HCT116 (cell line): Measurements from ENCODE around the gene ACAN. TPM values are rescaled to one million over a fixed set of nuclear protein-coding genes. Genes with fewer than 3 reads are reported as not detected.

Source experiments
- ATAC-seq: fragments of 200-7000 bp; cut with Tn5 transposase; 2 replicates; pipeline ENCODE4 v1.9.1; 2020; ENCODE audit warnings: mild to moderate bottlenecking, moderate library complexity
- BruUV-seq: library from RNA; stranded (reverse); fragments of 400-500 nt; replicated peaks from 2 replicates; lab custom pipeline; 2021; lab: Mats Ljungman, UMichigan
- CTCF ChIA-PET: fragments of 300-600 bp; sonication (Branson Sonifier 250); formaldehyde crosslinking; loops from one replicate; lab custom pipeline; 2021; ENCODE audit warnings: antibody characterized with exemption; lab: Charles Lee
- POLR2A ChIA-PET: fragments of 300-600, 350-600 bp; sonication (Branson Sonifier 250); formaldehyde crosslinking; loops from one replicate; lab custom pipeline; 2021; ENCODE audit warnings: antibody characterized with exemption; lab: Charles Lee
- RAD21 ChIA-PET, 2 experiments: fragments of 300-600 bp; sonication (Branson Sonifier 250); formaldehyde crosslinking; loops; one replicate each; lab custom pipeline; 2023; ENCODE audit warnings: low total read pairs in 2 of 2; ENCODE audit not compliant: uncharacterized antibody in 2 of 2, unreplicated experiment in 2 of 2, low non-redundant PET in 1 of 2; lab: Charles Lee
- DNase-seq: peaks from one replicate; pipeline ENCODE4 v3.0.0-alpha.2; 2010; ENCODE audit warnings: low read depth, low spot score
- H2AFZ ChIP-seq: fragments of 200-600 bp; shearing (Covaris generic), sonication (generic); 2 replicates; pipeline ENCODE4 v1.6.1; 2017; ENCODE audit warnings: low read depth, mixed run types, mixed read lengths, antibody characterized with exemption, low read length; ENCODE audit not compliant: poor library complexity, severe bottlenecking
- H3K27ac ChIP-seq: 2 replicates; pipeline ENCODE4 v1.5.1; 2012; ENCODE audit warnings: low read depth, low read length
- H3K27me3 ChIP-seq: fragments of 200-600 bp; sonication (generic); 2 replicates; pipeline ENCODE4 v1.6.1; 2016; ENCODE audit warnings: mixed run types, low read length, mixed read lengths; ENCODE audit not compliant: insufficient read depth
- H3K36me3 ChIP-seq, 2 experiments: fragments of 200-500 bp in 1 of 2; fragments of 200-600 bp in 1 of 2; sonication (Bioruptor generic) in 1 of 2; sonication (generic) in 1 of 2; 2 replicates each; pipeline versions ENCODE4 v1.5.1 to v1.6.1; 2014 to 2016; ENCODE audit warnings: low read length in 2 of 2, inconsistent platforms in 1 of 2, mixed read lengths in 1 of 2, mixed run types in 1 of 2; ENCODE audit not compliant: insufficient read depth in 2 of 2, control insufficient read depth in 1 of 2
- H3K4me1 ChIP-seq, 2 experiments: fragments of 200-600 bp in 1 of 2; sonication (generic) in 1 of 2; 2 replicates each; pipeline versions ENCODE4 v1.5.1 to v1.6.1; 2012 to 2017; ENCODE audit warnings: low read length in 2 of 2, inconsistent platforms in 1 of 2, mild to moderate bottlenecking in 1 of 2, mixed read lengths in 1 of 2, mixed run types in 1 of 2, moderate library complexity in 1 of 2; ENCODE audit not compliant: insufficient read depth in 2 of 2, control insufficient read depth in 1 of 2
- H3K4me2 ChIP-seq: fragments of 200-600 bp; sonication (generic); 2 replicates; pipeline ENCODE4 v1.6.1; 2017; ENCODE audit warnings: mixed run types, low read length, mixed read lengths
- H3K4me3 ChIP-seq, 2 experiments: fragments of 200-600 bp in 1 of 2; sonication (generic) in 1 of 2; replicated peaks in 1 of 2; 2 replicates each; pipeline ENCODE4 v1.5.1; 2011 to 2016; ENCODE audit warnings: low read length in 2 of 2, control low read depth in 1 of 2, low read depth in 1 of 2, mild to moderate bottlenecking in 1 of 2, mixed read lengths in 1 of 2, mixed run types in 1 of 2
- H3K79me2 ChIP-seq: fragments of 200-600 bp; sonication (generic); 2 replicates; pipeline ENCODE4 v1.6.1; 2017; ENCODE audit warnings: mild to moderate bottlenecking, mixed run types, low read length, moderate library complexity, mixed read lengths; ENCODE audit not compliant: insufficient read depth
- H3K9ac ChIP-seq: fragments of 200-600 bp; sonication (generic); 2 replicates; pipeline ENCODE4 v1.6.1; 2016; ENCODE audit warnings: low read length, mixed read lengths
- H3K9me2 ChIP-seq: fragments of 200-600 bp; sonication (generic), shearing (Covaris generic); 2 replicates; pipeline ENCODE4 v1.6.1; 2017; ENCODE audit warnings: mixed run types, mild to moderate bottlenecking, moderate library complexity; ENCODE audit not compliant: insufficient read depth
- H3K9me3 ChIP-seq, 2 experiments: fragments of 200-500 bp in 1 of 2; fragments of 200-600 bp in 1 of 2; sonication (Bioruptor generic) in 1 of 2; sonication (generic) in 1 of 2; 2 replicates each; pipeline ENCODE4 v1.6.1; 2014 to 2017; ENCODE audit warnings: low read length in 2 of 2, mixed read lengths in 2 of 2, inconsistent platforms in 1 of 2, low read depth in 1 of 2, mild to moderate bottlenecking in 1 of 2, mixed run types in 1 of 2, moderate library complexity in 1 of 2; ENCODE audit not compliant: control insufficient read depth in 1 of 2, insufficient read depth in 1 of 2
- H4K20me1 ChIP-seq: fragments of 200-600 bp; sonication (generic), shearing (Covaris generic); 2 replicates; pipeline ENCODE4 v1.6.1; 2017; ENCODE audit warnings: mixed run types, mild to moderate bottlenecking, moderate library complexity; ENCODE audit not compliant: insufficient read depth
- CBX3 ChIP-seq: IDR thresholded peaks from 2 replicates; pipeline ENCODE4 v1.6.1; 2012; ENCODE audit warnings: low read depth
- CTCF ChIP-seq, 3 experiments: fragments of 200-600 bp in 1 of 3; sonication (generic) in 1 of 3; IDR thresholded peaks in 2 of 3; conservative IDR thresholded peaks in 1 of 3; 2 replicates each; pipeline ENCODE4 v1.5.1; 2012 to 2017; ENCODE audit warnings: low read depth in 2 of 3, low read length in 2 of 3, antibody characterized with exemption in 1 of 3, borderline replicate concordance in 1 of 3, control low read depth in 1 of 3, mild to moderate bottlenecking in 1 of 3, mixed read lengths in 1 of 3, mixed run types in 1 of 3, moderate library complexity in 1 of 3; ENCODE audit not compliant: insufficient read depth in 1 of 3
- ELF1 ChIP-seq: IDR thresholded peaks from 2 replicates; pipeline ENCODE4 v1.6.1; 2012; ENCODE audit warnings: low read depth, borderline replicate concordance
- EZH2phosphoT487 ChIP-seq: fragments of 200-600 bp; IDR thresholded peaks from 2 replicates; pipeline ENCODE4 v1.6.1; 2018; ENCODE audit warnings: antibody characterized with exemption, borderline replicate concordance
- JUND ChIP-seq: IDR thresholded peaks from 2 replicates; pipeline ENCODE4 v1.6.1; 2012
- MAX ChIP-seq: IDR thresholded peaks from 2 replicates; pipeline ENCODE4 v1.6.1; 2012
- POLR2A ChIP-seq: IDR thresholded peaks from 2 replicates; pipeline ENCODE4 v1.7.0; 2011; ENCODE audit warnings: borderline replicate concordance; ENCODE audit not compliant: insufficient read depth, insufficient read length; ENCODE audit errors: extremely low read depth
- POLR2AphosphoS5 ChIP-seq: IDR thresholded peaks from 2 replicates; pipeline ENCODE4 v1.6.1; 2011; ENCODE audit warnings: mild to moderate bottlenecking, low read depth, low read length, moderate library complexity
- RAD21 ChIP-seq: IDR thresholded peaks from 2 replicates; pipeline ENCODE4 v1.6.1; 2012; ENCODE audit warnings: low read depth, mild to moderate bottlenecking
- SRF ChIP-seq: IDR thresholded peaks from 2 replicates; pipeline ENCODE4 v1.6.1; 2012; ENCODE audit warnings: low read depth
- YY1 ChIP-seq: IDR thresholded peaks from 2 replicates; pipeline ENCODE4 v1.6.1; 2011; ENCODE audit warnings: low read length, low read depth, moderate library complexity, mild to moderate bottlenecking; ENCODE audit not compliant: insufficient replicate concordance; ENCODE audit errors: extremely low read depth
- ZFX ChIP-seq: fragments of 450-650 bp; IDR thresholded peaks from 2 replicates; pipeline ENCODE4 v1.6.1; 2017
- intact Hi-C: fragments of 100-400 bp; cut with micrococcal nuclease; formaldehyde crosslinking; loops from 2 replicates; pipeline ENCODE4 v1.10.0; 2022
- total RNA-seq: library from RNA; stranded (reverse); gene quantifications from one replicate; pipeline ENCODE4 v1.2.1, GENCODE V29; 2021; ENCODE audit not compliant: unreplicated experiment

Gene ACAN
- total RNA-seq, 1 experiment from 2014 or later: not detected

- ATAC-seq: no peak
- Histone ChIP-seq H2AFZ (no peak overlapping the region), H3K27ac (no peak overlapping the region), H3K9me3 (no peaks in the 10 kb centered on the region), H3K9me2 (no peaks in the 10 kb centered on the region), H3K4me2 (no peak overlapping the region), H3K36me3 (no peaks in the 10 kb centered on the region), H3K4me1 (no peaks in the 10 kb centered on the region), H3K4me3 (no peak overlapping the region), H3K9ac (no peak overlapping the region), H3K79me2 (no peaks in the 10 kb centered on the region), H3K27me3 (peaks cover 8% of the 10 kb centered on the region; the same call in 1 of the 2 replicates), H4K20me1 (no peaks in the 10 kb centered on the region)
- BruUV-seq: no TSS peak
- CTCF ChIA-PET: interaction anchor here (0.6 kb wide), 1 partner anchor 14 kb away, joined by 4 read pairs; no protein-coding TSS in a partner anchor
- TF ChIP-seq ELF1 (no peak), CBX3 (no peak), MAX (no peak), POLR2A (no peak), JUND (no peak), RAD21 (no peak), YY1 (no peak), POLR2AphosphoS5 (no peak), SRF (no peak)
- DNase-seq: no peak
- RAD21 ChIA-PET: no interaction called here
- POLR2A ChIA-PET: no interaction called here
- intact Hi-C loops: no loop called here
Observed at GRCh38 chr15:88864861-88865497, 61.7 kb downstream of the ACAN start.

GRCh38 chr15:88865498-88866099 lies 62.4 kb downstream of the ACAN start:
- no TSS peak for BruUV-seq
- H3K4me1 ChIP-seq: no peaks in the 10 kb centered on the region
- H3K4me2 ChIP-seq: no peak overlapping the region
- no peaks in the 10 kb centered on the region for H3K9me3 ChIP-seq
- no peaks in the 10 kb centered on the region for H3K36me3 ChIP-seq
- TF ChIP-seq JUND (no peak), POLR2AphosphoS5 (no peak), EZH2phosphoT487 (no peak), ZFX (no peak), CTCF (IDR thresholded peaks at IDR 0.05 in 2 of 3, conservative IDR thresholded peaks at IDR 0.05 in 1 of 3; ENCODE audit: borderline replicate concordance in 1 of 3, insufficient read depth in 1 of 3, low read depth in 2 of 3, low read length in 2 of 3) (no peak), MAX (no peak)
- peaks cover 8% of the 10 kb centered on the region; the same call in 1 of the 2 replicates for H3K27me3 ChIP-seq
- no peaks in the 10 kb centered on the region for H3K79me2 ChIP-seq
- POLR2A ChIA-PET: no interaction called here
- no peak for ATAC-seq
- CTCF ChIA-PET: interaction anchor here (0.6 kb wide), 1 partner anchor 13 kb away, joined by 4 read pairs; no protein-coding TSS in a partner anchor
- H3K9me2 ChIP-seq: no peaks in the 10 kb centered on the region
- no peak overlapping the region for H3K27ac ChIP-seq
- intact Hi-C loops: no loop called here
- DNase-seq: no peak
- H3K4me3 ChIP-seq: no peak overlapping the region
- H4K20me1 ChIP-seq: no peaks in the 10 kb centered on the region
- no peak overlapping the region for H3K9ac ChIP-seq
- H2AFZ ChIP-seq: no peak overlapping the region
- RAD21 ChIA-PET: no interaction called here
